AG04450 (cell line): ENCODE results near the gene WDR75. TPM values are rescaled to one million over a fixed set of nuclear protein-coding genes. Genes with fewer than 3 reads are reported as not detected.

Experiments
- CTCF ChIA-PET: fragments of 300-600, 350-600 bp; formaldehyde crosslinking; extraction: SDS; loops from one replicate; lab custom pipeline; 2022; ENCODE audit warnings: antibody characterized with exemption, inconsistent platforms; lab: Charles Lee
- POLR2A ChIA-PET: fragments of 350-600 bp; formaldehyde crosslinking; extraction: SDS; loops from one replicate; lab custom pipeline; 2021; ENCODE audit warnings: antibody characterized with exemption, inconsistent platforms; lab: Yijun Ruan, JAX
- DNase-seq: peaks from one replicate; pipeline ENCODE4 v3.0.0-alpha.2; 2011; ENCODE audit warnings: low read depth, low spot score
- H3K27ac ChIP-seq: one replicate; pipeline ENCODE4 v1.5.1; 2012; ENCODE audit warnings: low read depth, low read length, control low read depth
- H3K27me3 ChIP-seq: one replicate; pipeline ENCODE4 v1.6.0; 2012; ENCODE audit warnings: low read length; ENCODE audit not compliant: control insufficient read depth, insufficient read depth
- H3K4me3 ChIP-seq: 2 replicates; pipeline ENCODE4 v1.5.1; 2011; ENCODE audit warnings: mild to moderate bottlenecking, low read depth, low read length, control low read depth
- H3K9me3 ChIP-seq: 2 replicates; pipeline ENCODE4 v1.5.1; 2012; ENCODE audit warnings: low read length; ENCODE audit not compliant: control insufficient read depth, insufficient read depth
- polyA plus RNA-seq: library from polyadenylated mRNA; depleted of rRNA; stranded (reverse); fragments of >200 nt; gene quantifications from 2 replicates; pipeline ENCODE4 v1.2.3, GENCODE V29; 2011
- TF ChIP-seq, protein P1 (sequence below): IDR thresholded peaks from 2 replicates; pipeline ENCODE4 v1.5.1; 2011; ENCODE audit warnings: low read depth, low read length, control low read depth, inconsistent platforms

WDR75 gene
- polyA plus RNA-seq, 1 experiment, result 48.0 TPM

DNA sequence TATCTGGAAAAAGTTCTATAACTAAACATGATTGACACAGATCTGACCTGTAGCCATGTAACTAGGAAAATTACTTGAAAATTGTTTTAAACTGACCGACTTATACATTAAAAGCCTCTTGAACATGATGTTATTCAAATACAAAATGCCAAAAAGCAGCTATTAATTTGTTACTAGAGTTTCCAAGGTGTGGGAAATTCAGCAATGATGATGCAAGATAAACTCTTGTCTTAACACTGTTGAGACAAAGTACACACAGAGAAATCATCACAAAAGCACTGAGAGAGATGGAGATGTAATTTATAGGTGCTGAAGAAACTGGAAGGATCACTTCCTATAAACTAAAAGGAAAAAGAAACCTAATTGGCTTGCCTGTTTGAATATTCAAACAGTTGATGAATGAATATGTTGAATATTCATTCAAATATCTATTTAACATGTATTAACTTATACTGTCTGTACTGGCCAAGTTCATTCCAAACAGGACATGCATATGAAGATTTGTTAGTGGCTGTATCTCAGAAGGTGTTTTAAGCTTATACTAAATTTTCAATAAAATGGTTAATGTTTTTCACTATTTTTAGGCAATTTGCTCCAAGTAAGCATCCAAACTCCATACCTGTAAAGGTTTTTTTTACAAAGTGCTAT is 34.6 kb upstream of the WDR75 start:
- CTCF ChIA-PET, result interaction anchor here (0.7 to 1.5 kb wide), 7 partner anchors 27 to 1826 kb away, joined by 3 to 9 read pairs (median 3); no protein-coding TSS in a partner anchor
- POLR2A ChIA-PET, result interaction anchor here (2.2 kb wide), 1 partner anchor 13 kb away, joined by 10 read pairs; no protein-coding TSS in a partner anchor
- H3K27me3 ChIP-seq, result no peaks in the 10 kb centered on the region
- H3K4me3 ChIP-seq, result no peak overlapping the region
- no peaks in the 10 kb centered on the region for H3K9me3 ChIP-seq
- no peak overlapping the region for H3K27ac ChIP-seq
- DNase-seq, result no peak
- TF ChIP-seq, protein P1, sequence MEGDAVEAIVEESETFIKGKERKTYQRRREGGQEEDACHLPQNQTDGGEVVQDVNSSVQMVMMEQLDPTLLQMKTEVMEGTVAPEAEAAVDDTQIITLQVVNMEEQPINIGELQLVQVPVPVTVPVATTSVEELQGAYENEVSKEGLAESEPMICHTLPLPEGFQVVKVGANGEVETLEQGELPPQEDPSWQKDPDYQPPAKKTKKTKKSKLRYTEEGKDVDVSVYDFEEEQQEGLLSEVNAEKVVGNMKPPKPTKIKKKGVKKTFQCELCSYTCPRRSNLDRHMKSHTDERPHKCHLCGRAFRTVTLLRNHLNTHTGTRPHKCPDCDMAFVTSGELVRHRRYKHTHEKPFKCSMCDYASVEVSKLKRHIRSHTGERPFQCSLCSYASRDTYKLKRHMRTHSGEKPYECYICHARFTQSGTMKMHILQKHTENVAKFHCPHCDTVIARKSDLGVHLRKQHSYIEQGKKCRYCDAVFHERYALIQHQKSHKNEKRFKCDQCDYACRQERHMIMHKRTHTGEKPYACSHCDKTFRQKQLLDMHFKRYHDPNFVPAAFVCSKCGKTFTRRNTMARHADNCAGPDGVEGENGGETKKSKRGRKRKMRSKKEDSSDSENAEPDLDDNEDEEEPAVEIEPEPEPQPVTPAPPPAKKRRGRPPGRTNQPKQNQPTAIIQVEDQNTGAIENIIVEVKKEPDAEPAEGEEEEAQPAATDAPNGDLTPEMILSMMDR, result no peak

- H3K4me3 ChIP-seq, result peak overlapping the region; percentile 17
These were observed 33.7 kb upstream of the WDR75 start for GRCh38 chr2:189407281-189408209.

DNA sequence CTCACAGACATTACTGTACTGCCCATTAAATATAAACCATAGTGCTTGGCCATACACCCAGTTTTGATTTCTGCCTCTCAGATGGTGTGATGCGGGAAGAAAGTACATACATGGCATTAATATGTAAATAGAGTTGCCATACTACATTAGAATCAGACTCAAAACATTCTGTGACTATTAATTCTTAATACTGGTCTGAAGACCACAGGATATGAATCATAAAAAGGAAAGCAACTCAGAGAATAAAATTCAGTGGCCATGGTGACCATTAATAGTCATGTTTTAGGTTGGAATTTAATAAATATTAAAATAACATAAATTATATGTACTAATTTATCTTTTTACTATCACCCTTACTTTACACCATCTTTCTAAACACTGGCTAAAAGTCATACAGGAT is 33.0 kb upstream of the WDR75 start:
- POLR2A ChIA-PET, result interaction anchor here (2.2 kb wide), 1 partner anchor 15 kb away, joined by 10 read pairs; no protein-coding TSS in a partner anchor
- TF ChIP-seq, protein P1, result no peak
- no peaks in the 10 kb centered on the region for H3K27me3 ChIP-seq
- no peak for DNase-seq
- H3K4me3 ChIP-seq, result no peak overlapping the region
- no peaks in the 10 kb centered on the region for H3K9me3 ChIP-seq
- CTCF ChIA-PET, result no interaction called here
- H3K27ac ChIP-seq, result peak overlapping the region; percentile 69

More at GRCh38 chr2:189407281-189408209, 33.7 kb upstream of the WDR75 start:
- CTCF ChIA-PET, result interaction anchor here (0.7 to 1.5 kb wide), 7 partner anchors 27 to 1827 kb away, joined by 3 to 9 read pairs (median 3); no protein-coding TSS in a partner anchor
- POLR2A ChIA-PET, result interaction anchor here (0.6 to 2.2 kb wide), 3 partner anchors 14 to 286 kb away, joined by 6 to 10 read pairs (median 7); no protein-coding TSS in a partner anchor
- H3K27ac ChIP-seq, result peak overlapping the region; percentile 69
- peak; percentile 56 for DNase-seq
- no peaks in the 10 kb centered on the region for H3K9me3 ChIP-seq
- TF ChIP-seq, protein P1, result no peak
- H3K27me3 ChIP-seq, result no peaks in the 10 kb centered on the region

DNA sequence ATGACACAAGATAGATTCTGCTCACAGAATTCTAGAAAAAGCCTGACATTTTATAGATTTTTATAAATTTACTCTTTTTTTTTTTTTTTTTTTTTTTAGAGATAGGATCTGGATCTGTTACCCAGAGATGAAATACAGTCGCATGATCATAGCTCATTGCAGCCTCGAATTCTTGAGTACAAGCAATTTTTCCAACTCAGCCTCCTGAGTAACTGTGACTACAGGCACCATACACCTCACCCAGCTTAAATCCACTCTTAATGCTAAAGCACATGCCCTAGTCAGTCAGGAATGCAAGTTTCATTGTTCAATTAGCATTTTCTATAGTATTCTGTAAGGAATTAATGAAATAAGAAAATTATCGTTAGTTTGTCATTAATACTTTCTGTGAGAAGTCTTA is 32.1 kb upstream of the WDR75 start:
- no peak overlapping the region for H3K27ac ChIP-seq
- TF ChIP-seq, protein P1, result no peak
- no peak for DNase-seq
- H3K27me3 ChIP-seq, result no peaks in the 10 kb centered on the region
- no peak overlapping the region for H3K4me3 ChIP-seq
- ChIA-PET POLR2A (no interaction called here), CTCF (interaction anchor here (1.2 kb wide), 1 partner anchor 315 kb away, joined by 7 read pairs; no protein-coding TSS in a partner anchor)
- no peaks in the 10 kb centered on the region for H3K9me3 ChIP-seq
